Type B pancreatic cell (in vitro differentiated cells): ENCODE measurements around the gene SPOCK2. TPM values are rescaled to one million over a fixed set of nuclear protein-coding genes. Genes with fewer than 3 reads are reported as not detected.

Source experiments
- DNase-seq: peaks from one replicate; pipeline ENCODE4 v3.0.0; 2021; ENCODE audit warnings: mixed read lengths; ENCODE audit not compliant: unreplicated experiment; ENCODE audit errors: extremely low spot score
- H3K27ac Mint-ChIP-seq: 2 replicates; pipeline ENCODE4 v1.8.0; 2021; ENCODE audit warnings: mild to moderate bottlenecking, mixed read lengths
- H3K27me3 Mint-ChIP-seq: 2 replicates; pipeline ENCODE4 v1.8.0; 2021; ENCODE audit warnings: mixed read lengths
- H3K36me3 Mint-ChIP-seq: 2 replicates; pipeline ENCODE4 v1.8.0; 2021; ENCODE audit warnings: mixed read lengths
- H3K4me1 Mint-ChIP-seq: one replicate; pipeline ENCODE4 v1.8.0; 2021; ENCODE audit warnings: mixed read lengths; ENCODE audit not compliant: unreplicated experiment
- H3K4me3 Mint-ChIP-seq: 2 replicates; pipeline ENCODE4 v1.8.0; 2021; ENCODE audit warnings: mild to moderate bottlenecking, mixed read lengths
- H3K9me3 Mint-ChIP-seq: 2 replicates; pipeline ENCODE4 v1.8.0; 2021; ENCODE audit warnings: mixed read lengths
- total RNA-seq: library from RNA; stranded (reverse); gene quantifications from 2 replicates; pipeline ENCODE4 v1.2.1, GENCODE V29; 2021; ENCODE audit warnings: low replicate concordance
- TF ChIP-seq, protein P1 (sequence below): fragments of 200-600 bp; sonication (generic); conservative IDR thresholded peaks from 2 replicates; pipeline ENCODE4 v1.5.0; 2021; ENCODE audit warnings: antibody characterized with exemption, mild to moderate bottlenecking

Gene SPOCK2
- total RNA-seq, 1 donor from 2014 or later = 13.8 TPM

DNA sequence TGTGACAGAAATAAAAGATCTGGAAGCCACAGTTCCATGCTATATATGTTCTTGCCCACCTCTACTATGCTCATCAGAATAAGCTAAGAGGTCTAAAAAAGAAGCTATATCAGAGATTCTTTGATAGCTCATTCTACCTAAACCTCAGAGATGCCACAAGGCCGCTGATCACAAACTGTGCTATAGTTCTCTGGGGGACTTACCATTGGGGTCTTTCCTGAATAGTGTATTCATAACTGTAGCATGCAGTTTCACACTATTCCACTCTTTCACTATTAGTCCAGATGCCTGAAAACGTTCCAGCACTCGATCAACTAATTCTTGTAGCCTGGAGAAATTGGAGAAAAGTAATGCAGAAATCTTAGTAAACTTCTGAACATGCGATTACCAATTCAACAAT, 44.5 kb upstream of the SPOCK2 start:
- H3K4me3 Mint-ChIP-seq = no peak overlapping the region
- no peaks in the 10 kb centered on the region for H3K27me3 Mint-ChIP-seq
- peaks cover 23% of the 10 kb centered on the region for H3K36me3 Mint-ChIP-seq
- TF ChIP-seq, protein P1, sequence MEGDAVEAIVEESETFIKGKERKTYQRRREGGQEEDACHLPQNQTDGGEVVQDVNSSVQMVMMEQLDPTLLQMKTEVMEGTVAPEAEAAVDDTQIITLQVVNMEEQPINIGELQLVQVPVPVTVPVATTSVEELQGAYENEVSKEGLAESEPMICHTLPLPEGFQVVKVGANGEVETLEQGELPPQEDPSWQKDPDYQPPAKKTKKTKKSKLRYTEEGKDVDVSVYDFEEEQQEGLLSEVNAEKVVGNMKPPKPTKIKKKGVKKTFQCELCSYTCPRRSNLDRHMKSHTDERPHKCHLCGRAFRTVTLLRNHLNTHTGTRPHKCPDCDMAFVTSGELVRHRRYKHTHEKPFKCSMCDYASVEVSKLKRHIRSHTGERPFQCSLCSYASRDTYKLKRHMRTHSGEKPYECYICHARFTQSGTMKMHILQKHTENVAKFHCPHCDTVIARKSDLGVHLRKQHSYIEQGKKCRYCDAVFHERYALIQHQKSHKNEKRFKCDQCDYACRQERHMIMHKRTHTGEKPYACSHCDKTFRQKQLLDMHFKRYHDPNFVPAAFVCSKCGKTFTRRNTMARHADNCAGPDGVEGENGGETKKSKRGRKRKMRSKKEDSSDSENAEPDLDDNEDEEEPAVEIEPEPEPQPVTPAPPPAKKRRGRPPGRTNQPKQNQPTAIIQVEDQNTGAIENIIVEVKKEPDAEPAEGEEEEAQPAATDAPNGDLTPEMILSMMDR = no peak
- no peaks in the 10 kb centered on the region for H3K9me3 Mint-ChIP-seq
- peaks cover 6% of the 10 kb centered on the region for H3K4me1 Mint-ChIP-seq
- DNase-seq = no peak
- no peak overlapping the region for H3K27ac Mint-ChIP-seq

DNA sequence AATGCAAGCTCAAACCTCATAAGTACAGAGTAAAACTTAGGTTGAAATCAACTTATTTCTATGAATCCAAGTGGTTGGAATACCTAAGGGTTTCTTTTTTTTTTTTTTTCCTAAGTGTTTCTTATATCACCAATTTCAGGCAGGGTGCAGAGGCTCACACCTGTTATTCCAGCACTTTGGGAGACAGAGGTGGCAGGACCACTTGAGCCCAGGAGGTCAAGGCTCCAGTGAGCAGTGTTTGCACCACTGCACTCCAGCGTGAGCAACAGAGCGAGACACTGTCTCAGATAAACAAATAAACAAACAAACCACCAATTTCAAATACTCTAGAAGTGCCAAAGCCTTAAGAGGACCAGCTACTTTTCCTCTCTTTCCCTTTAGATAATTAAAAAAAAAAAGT, 39.2 kb upstream of the SPOCK2 start:
- DNase-seq = no peak
- peaks cover 10% of the 10 kb centered on the region for H3K36me3 Mint-ChIP-seq
- H3K27me3 Mint-ChIP-seq = no peaks in the 10 kb centered on the region
- H3K9me3 Mint-ChIP-seq = no peaks in the 10 kb centered on the region
- H3K4me3 Mint-ChIP-seq = no peak overlapping the region
- peaks cover 15% of the 10 kb centered on the region for H3K4me1 Mint-ChIP-seq
- TF ChIP-seq, protein P1 = no peak
- H3K27ac Mint-ChIP-seq = no peak overlapping the region

DNA sequence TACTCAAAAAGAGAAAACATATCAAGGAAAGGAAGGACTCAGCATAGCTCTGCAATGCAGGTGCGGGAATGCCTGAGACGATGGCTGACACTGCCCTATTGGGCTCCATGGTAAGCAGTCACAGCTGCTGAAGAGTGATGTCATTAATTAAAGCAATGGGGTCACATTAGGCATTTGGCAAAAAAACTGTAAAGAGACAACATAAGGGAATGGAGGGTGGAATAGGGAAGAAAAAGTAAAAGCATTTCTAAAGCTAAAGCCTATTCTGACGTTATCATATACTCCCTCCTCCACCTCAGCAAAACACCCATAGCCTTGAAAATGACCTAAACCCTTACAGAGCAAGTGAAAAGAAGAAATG, 38.5 kb upstream of the SPOCK2 start:
- Mint-ChIP-seq H3K4me3 (no peak overlapping the region), H3K36me3 (peaks cover 9% of the 10 kb centered on the region), H3K27me3 (no peaks in the 10 kb centered on the region), H3K9me3 (no peaks in the 10 kb centered on the region), H3K4me1 (peaks cover 15% of the 10 kb centered on the region), H3K27ac (no peak overlapping the region)
- TF ChIP-seq, protein P1 = no peak
- DNase-seq = no peak

DNA sequence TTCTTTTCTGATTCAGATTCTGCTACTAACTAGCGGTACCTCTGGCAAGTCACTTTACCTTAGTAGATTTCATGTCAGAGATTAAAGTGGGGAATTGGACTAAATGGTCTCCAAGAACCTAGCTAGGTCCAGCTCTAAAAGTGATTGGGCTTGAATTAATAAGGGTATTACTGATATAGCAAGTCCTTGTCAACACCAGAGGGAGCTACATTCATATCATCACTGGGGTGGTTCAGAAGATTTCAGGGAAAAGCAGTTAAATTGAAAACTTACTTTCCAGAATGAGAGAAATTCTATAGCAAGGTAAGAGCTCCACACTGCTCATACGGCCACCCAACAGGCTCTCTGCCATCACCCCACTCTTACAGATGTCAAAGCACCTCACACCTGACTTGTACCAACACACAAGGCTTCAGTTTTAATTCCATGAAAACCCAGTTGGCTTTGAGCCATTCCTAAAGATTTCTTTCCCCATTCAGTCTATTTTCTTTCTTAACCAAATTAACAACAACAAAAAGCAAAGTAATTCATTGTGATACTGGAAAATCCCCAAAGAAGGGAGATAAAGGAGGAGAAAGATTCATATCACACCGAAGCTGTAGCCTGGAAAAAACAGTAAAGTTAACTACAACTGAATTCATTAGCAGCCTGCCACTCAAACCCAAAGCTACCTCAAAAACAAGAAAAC, 38.0 kb upstream of the SPOCK2 start:
- Mint-ChIP-seq H3K4me1 (peaks cover 15% of the 10 kb centered on the region), H3K27me3 (no peaks in the 10 kb centered on the region), H3K9me3 (peaks cover 3% of the 10 kb centered on the region), H3K27ac (no peak overlapping the region), H3K4me3 (no peak overlapping the region), H3K36me3 (peaks cover 14% of the 10 kb centered on the region)
- TF ChIP-seq, protein P1 = peak; percentile 66
- no peak for DNase-seq

DNA sequence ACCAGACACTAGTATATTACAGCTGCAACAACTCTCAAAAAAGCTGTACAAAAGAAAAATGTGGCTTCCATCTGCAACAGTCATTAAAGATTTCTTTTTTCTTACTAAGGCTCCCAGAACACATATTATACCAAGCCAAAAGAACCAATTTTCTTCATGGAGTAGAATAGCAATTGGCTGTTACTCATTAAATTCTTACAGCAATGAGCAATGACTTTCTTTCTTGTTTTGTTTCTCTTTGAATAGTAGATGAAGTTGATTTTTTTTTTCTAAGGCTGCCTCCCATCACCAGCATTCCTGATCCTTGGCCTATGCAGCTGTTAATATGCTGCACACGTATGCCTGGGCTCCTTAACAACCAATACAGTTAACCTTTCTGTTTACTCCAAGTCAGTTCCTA, 36.6 kb upstream of the SPOCK2 start:
- peaks cover 15% of the 10 kb centered on the region for H3K4me1 Mint-ChIP-seq
- peaks cover 3% of the 10 kb centered on the region for H3K9me3 Mint-ChIP-seq
- peaks cover 14% of the 10 kb centered on the region for H3K36me3 Mint-ChIP-seq
- no peak overlapping the region for H3K4me3 Mint-ChIP-seq
- TF ChIP-seq, protein P1 = no peak
- H3K27me3 Mint-ChIP-seq = no peaks in the 10 kb centered on the region
- no peak overlapping the region for H3K27ac Mint-ChIP-seq
- DNase-seq = no peak
